IPS DF 4.7 (cell line): ENCODE measurements around the gene RLN2.
"Not testable (repeated sequence)": the region's sequence is repeated elsewhere in the genome, so short reads cannot be mapped to it uniquely, and the experiment has no call there.

Experiments used
- DNase-seq: peaks from one replicate; pipeline ENCODE4 v3.0.0-alpha.2; 2013; ENCODE audit warnings: low spot score; ENCODE audit errors: extremely low read depth

The RLN2 gene, protein sequence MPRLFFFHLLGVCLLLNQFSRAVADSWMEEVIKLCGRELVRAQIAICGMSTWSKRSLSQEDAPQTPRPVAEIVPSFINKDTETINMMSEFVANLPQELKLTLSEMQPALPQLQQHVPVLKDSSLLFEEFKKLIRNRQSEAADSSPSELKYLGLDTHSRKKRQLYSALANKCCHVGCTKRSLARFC

DNA sequence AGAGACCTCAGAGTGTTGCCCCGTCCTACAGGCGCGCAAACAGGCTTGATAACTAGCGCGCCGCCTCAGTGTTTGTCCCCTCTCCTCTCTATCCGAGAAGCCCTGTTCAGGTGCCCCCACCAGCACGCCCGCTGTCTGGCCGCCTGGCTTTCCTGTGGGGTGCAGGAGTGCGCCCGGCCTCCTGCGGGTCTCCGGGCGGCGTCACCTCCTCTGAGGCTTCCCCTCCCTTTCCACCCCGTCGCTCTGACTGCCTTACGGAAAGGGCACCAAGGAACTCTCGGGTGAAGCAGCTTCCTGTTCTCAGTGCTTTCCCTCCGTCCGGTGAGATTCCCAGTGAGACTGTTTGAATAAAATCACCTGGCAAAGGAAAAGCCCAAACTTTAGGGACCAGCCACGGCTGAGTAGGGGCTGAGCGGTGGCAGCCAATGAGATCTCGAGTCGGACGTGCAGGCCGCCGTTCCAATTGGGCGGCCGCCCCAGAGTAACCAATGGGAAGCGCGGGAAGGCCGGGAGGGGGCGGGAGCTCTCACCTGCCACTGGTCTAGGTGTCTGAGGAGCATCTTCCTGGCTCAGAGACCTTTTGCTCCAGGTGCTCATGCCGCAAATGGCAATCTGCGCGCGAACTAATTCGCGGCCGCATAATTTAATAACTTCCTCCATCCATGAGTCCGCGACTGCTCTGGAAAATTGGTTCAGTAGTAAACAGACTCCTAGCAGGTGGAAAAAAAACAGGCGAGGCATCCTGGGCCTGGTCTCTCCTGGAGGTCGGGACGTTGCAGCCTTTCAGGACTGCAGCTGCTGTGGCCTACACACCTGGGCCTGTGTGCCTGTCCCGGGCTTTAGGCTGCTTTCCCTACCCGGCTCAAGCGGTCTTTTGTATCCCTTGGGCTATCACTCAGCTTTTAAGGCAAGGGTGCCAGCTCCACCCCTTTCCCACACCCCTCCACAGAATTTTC, at the start of gene RLN2:
RLN2 (minus strand) TSS at position 877 of the 956 bp plus-strand sequence; CDS start at position 741, 136 bp downstream.
- DNase-seq = not testable (repeated sequence)

DNA sequence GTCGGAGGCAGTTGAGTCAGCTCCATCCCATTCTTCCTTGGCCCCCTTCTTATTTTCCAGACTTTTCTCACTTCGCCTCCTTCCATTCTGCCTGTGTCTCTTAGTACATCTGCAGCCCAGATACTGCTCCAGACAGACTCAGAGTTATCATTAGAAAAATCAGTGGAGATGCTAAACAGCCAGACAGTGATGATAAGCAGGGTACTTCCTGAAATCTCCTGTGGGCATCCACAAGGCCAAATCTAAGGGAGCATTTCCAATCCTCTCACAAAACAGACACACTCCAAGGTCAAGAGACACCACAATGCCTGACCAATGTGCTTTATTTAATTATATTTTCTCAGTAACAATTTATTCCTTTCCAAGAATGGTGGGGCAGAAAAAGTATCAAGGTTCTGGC, 49.7 kb upstream of the RLN2 start:
- DNase-seq = no peak

DNA sequence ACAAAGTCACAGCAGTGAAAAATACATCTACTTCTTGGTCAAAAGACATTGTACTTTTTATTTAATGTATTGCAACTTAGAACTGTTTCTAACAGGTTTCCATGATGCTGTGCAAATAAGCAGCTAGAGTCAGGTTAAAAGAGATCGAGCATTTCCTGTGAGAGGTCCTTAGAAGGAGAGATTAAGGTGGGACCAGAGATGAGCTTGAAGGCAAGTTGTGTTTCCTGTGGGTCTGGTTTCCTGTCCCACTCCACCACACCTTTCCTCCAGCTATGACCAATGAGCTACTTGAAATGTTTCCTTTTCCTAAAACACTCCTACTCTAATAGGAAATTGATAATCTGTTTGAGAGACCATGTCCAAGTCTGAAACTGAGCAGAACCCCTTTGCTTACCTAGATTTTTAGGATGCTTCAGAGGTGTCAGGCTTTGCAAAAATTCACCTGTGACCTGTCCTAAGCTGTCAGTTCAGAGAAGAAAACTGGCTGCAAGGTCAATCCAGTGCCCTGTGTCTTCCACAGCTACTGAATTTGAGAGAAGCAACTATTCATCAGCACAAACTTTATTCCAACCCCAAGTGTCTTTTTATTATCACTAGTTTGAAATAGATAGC, 48.2 kb upstream of the RLN2 start:
- DNase-seq = no peak

DNA sequence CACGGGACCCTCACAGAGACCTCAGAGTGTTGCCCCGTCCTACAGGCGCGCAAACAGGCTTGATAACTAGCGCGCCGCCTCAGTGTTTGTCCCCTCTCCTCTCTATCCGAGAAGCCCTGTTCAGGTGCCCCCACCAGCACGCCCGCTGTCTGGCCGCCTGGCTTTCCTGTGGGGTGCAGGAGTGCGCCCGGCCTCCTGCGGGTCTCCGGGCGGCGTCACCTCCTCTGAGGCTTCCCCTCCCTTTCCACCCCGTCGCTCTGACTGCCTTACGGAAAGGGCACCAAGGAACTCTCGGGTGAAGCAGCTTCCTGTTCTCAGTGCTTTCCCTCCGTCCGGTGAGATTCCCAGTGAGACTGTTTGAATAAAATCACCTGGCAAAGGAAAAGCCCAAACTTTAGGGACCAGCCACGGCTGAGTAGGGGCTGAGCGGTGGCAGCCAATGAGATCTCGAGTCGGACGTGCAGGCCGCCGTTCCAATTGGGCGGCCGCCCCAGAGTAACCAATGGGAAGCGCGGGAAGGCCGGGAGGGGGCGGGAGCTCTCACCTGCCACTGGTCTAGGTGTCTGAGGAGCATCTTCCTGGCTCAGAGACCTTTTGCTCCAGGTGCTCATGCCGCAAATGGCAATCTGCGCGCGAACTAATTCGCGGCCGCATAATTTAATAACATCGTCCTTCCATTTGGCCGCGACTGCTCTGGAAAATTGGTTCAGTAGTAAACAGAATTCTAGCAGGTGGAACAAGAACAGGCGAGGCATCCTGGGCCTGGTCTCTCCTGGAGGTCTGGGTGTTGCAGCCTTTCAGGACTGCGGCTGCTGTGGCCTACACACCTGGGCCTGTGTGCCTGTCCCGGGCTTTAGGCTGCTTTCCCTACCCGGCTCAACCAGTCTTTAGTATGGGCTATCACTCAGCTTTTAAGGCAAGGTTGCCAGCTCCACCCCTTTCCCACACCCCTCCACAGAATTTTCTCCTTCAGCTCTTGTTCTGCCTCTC, 34.8 kb upstream of the RLN2 start, which contains the start of gene RLN1:
RLN1 (minus strand) TSS at position 885 of the 990 bp plus-strand sequence; CDS start at position 755, 130 bp downstream.
- DNase-seq = not testable (repeated sequence)

DNA sequence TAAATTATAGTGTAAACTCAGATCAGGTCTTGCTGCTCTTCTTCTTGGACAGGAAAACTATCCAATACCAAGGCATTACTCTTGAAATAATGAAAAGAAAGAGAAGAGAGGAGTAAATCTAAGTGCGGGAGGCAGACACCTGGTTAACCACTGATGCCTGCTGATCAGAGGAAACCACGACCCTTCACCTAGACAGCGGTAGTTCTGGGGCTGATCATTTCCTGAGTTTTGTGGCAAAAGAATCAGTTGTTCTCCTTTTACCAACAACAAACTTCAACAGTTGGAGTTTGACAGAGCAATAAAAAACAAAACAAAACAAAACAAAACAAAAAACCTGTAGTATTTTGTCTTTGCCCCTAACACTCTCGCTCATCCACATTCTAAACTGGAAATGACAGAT, 32.2 kb upstream of the RLN2 start:
- no peak for DNase-seq

DNA sequence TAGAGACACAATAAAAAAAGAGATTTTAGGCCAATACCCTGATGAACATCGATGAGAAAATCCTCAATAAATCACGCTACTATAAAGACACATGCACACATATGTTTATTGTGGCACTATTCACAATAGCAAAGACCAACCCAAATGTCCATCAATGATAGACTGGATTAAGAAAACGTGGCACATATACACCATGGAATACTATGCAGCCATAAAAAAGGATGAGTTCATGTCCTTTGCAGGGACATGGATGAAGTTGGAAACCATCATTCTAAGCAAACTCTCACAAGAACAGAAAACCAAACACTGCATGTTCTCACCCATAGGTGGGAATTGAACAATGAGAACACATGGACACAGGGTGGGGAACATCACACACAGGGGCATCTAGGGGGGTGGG, 26.8 kb upstream of the RLN2 start:
- not testable (repeated sequence) for DNase-seq

DNA sequence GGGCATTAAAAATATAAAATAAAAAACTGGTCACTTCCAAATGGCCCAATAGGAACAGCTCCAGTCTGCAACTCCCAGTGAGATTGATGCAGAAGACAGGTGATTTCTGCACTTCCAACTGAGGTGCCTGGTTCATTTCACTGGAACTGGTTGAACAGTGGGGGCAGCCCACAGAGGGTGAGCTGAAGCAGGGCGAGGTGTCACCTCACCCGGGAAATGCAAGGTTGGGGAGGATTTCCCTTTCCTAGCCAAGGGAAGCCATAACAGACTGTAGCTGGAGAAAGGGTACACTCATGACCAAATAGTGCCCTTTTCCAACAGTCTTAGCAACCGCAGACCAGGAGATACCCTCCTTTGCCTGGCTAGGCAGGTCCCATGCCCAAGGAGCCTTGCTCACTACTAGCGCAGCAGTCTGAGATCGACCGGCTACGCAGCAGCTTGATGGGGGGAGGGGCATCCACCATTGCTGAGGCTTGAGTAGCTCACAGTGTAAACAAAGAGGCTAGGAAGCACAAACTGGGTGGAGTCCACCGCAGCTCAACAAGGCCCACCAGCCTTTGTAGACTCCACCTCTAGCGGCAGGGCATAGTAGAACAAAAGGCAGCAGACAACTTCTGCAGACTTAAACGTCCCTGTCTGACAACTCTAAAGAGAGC, 22.5 kb upstream of the RLN2 start:
- DNase-seq = peak; percentile 91

DNA sequence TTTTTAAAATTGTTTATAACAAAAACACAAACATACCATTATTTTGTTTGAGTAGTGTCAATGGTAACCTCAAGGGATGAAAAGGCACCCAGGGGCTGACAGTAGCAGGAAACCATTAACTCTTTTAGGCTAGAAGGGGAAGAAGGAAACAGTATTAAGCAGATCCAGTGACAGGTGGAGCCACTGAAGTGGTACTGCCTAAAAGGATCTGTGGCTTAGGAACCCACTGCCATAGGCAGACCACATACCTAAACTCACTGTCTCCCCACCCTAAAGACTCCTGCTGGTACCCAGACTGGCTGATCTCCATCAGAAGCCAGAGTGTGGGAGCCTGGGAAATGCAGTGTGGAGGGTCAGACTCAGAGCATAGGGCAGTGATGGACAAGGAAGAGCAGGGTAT, 21.7 kb upstream of the RLN2 start:
- DNase-seq = no peak

DNA sequence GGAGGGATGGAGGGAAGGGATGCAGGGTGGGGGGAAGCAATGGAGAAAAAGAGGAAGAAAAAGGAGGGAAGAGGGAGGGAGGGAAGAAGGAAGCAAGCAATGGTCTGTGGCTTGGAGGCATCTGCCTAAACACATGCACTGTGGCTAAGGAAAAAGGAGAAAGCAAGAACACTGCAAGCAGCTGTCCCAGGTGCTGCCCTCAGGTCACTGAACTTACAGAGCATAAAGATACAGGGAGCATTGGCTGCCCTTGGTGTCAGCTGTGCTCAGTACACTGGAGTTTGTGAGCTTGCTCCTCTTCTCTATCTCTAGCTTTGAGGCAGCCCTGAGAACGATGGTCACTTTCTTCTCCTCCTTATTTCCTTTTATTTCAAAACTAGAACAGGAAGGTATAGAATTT, 17.1 kb upstream of the RLN2 start:
- DNase-seq = not testable (repeated sequence)

DNA sequence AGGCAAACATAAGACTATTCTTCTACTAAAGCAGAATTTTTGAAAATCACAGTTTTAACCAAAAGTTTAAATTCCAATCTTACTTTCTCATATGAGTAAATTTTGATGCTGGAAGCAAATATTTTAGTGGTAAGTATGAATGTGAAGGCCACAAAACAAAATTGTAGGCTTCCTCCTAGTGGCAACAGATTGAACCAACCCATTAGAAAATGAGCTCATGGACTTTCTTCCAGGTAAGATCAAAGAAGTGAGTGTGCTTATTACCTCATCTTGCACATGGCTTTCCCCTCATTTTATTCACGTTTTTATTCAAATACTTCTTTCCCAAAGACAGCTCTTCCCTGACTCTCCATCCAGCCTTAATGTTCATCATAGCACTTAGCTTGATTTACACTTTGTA, 16.5 kb upstream of the RLN2 start:
- no peak for DNase-seq

DNA sequence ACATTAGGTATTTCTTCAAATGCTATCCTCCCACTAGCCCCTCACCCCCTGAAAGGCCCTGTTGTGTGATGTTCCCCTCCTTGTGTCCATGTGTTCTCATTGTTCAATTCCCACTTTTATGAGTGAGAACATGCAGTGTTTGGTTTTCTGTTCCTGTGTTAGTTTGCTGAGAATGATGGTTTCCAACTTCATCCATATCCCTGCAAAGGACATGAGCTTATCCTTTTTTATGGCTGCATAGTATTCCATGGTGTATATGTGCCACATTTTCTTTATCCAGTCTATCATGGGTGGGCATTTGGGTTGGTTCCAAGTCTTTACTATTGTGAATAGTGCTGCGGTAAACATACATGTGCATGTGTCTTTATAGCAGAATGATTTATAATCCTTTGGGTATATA, 11.9 kb upstream of the RLN2 start:
- DNase-seq = not testable (repeated sequence)

DNA sequence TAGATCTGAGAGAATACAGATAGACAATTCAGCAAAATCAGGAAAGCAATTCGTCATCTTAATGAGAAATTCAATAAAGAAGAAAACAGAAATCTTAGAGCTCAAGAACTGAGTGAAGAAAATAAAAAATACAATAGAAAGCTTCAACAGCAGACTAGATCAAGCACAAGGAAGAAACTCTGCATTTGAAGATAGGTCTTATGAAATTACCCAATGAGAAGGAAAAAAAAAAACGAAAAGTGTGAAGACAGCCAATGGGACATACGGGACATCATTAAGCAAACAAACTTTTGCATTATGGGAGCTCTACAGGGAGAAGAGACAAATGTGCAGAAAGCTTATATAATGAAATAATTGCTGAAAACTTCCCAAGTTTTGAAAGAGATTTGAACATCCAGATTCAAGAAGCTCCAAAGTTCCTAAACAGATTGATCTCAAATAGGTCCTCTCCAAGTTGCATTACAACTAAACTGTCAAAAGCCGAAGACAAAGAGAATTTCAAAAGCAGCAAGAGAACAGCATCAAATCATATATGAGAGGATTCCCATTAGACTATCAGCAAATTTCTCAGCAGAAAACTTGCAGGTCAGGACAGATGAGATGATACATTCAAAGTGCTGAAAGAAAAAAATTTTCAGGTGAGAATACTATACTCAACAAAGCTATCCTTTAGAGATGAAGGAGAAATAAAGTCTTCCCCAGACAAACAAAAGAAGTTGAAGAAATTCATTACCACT, 10.8 kb upstream of the RLN2 start:
- DNase-seq = no peak

DNA sequence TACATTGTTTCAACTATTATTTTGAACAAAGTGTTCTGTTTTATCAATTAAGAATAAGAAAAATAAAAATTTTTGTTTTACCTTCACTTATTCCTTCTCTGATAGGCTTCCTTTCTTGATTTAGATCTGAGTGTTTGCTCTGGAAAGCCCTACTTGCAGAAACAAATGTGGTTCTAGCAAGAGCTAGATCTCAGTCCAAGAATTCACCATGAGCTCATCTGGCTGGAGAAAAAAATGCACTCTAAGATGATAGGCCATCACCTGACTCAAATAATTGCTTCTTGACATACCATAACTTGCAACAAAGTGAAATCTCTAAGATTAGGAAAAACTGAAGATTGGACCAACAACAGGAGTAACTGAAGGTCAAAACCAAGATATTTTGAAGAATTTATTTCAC, 6.3 kb upstream of the RLN2 start:
- DNase-seq = no peak

DNA sequence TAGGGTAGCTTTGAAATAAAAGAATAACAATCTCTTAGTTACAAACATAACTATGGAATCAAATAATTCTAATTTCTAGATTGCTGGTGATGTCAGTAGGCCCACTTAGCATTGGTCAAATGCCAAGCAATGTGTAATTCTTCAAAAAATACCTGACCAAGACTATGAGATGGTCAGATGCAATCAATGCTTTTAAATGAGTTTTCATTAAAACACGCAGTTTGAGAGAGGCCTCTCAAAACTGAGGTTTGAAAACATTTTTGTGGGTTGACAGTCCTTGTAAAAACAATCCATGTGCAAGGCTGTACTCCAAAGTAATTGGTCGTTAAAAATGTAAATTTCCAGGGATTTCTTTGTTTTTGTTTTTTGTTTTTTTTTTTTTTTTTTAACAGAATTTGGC, 1.2 kb upstream of the RLN2 start:
- DNase-seq = no peak

DNA sequence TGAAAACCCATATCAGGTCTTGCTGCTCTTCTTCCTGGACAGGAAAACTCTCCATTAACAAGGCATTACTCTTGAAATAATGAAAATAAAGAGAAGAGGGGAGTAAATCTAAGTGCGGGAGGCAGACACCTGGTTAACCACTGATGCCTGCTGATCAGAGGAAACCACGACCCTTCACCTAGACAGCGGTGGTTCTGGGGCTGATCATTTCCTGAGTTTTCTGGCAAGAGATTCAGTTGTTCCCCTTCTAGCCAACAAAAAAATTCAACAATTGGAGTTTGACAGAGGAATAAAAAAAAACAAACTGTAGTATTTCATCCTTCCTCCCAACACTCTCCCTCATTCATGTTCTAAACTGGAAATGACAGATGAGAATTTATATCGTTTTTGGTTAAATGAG, 3.0 kb downstream of the RLN2 start:
- no peak for DNase-seq

DNA sequence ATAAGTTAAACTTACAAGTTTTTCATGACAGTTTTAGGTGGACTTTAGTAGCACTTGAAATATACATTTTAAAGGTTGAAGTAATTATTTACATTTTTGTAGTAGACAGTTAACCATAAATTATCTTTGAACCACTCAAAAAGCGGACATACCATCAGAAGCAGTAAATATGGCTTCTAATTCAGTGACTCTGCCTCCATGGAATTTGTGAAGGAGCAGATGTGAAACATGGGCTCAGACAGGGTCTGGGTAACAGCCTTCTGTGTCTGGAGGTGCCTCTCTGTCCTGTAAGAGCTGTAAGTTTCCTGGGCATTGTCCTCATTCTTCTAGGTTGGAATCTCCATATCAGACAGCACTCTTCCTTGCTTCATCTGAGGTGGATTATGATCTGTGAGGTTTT, 12.4 kb downstream of the RLN2 start:
- no peak for DNase-seq

DNA sequence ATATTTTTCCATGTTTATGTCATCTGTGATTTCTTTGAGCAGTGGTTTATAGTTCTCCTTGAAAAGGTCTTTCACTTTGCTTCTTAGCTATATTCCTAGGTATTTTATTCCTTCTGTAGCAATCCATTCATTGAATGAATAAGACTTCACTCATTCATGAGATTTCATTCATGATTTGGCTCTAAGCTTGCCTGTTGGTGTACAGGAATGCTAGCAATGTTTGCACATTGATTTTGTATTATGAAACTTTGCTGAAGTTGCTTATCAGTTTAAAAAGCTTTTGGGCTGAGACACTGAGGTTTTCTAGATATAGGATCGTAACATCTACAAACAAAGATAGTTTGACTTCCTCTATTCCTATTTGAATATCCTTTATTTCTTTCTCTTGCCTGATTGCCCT, 15.9 kb downstream of the RLN2 start:
- DNase-seq = no peak

DNA sequence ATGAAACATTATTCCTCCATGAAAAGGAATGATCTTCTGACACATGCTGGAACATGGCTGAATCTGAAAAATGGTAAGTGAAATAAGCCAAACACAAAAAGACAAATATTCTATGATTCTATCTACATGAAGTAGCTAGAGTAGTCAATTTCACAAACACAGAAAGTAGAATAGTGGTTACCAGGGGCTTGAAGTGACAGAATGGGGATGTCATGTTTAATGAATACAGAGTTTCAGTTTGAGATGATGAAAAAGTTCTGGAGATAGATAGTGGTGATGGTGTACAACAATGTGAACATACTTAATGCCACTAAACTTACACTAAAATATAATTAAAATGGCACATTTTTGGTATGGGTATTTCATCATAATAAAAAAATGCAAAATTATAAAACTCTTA, 18.3 kb downstream of the RLN2 start:
- DNase-seq = no peak

DNA sequence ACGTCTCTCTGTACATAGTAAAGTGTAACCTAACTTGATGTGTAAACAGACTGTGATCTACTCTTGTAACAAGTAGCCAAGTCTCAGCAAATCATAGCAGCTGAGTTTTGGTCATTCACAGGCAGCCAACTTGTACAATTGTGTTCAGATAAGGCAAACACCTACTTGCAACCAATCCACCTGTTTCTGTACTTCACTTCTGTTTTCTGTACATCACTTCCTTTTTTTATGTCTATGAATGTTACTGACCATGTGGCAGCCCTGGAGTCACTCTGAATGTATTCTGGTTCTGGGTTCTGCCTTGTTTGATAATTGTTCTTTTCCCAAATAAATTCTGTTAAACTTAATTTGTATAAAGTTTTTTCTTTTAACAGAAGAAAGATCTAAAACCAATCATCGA, 26.0 kb downstream of the RLN2 start:
- DNase-seq = no peak

DNA sequence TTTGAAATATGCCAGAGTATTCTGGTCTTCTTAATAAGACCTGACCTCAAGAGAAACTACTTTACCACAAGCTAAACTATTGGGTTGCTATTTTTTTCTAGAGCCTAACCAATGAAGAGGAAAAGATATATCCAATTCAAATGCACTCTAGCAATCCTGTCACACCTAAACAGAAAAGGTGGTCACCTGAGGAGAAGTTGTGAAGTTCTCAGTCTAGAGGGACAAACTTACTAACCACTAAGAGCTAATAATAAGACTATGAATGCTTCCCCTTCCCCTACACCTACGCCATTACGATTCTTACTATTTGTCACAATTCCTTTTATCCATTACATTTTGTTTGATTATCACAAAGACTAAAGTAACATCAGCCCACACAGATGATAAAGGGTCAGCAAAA, 29.7 kb downstream of the RLN2 start:
- no peak for DNase-seq
